Vagina (tissue), 2 donors: ENCODE measurements around the gene TTI1. TPM values are rescaled to one million over a fixed set of nuclear protein-coding genes. Genes with fewer than 3 reads are reported as not detected.

Experiments
- DNase-seq, 2 donors: peaks; one replicate each; pipeline ENCODE4 v3.0.0-alpha.2; 2017; ENCODE audit errors: extremely low spot score in 2 of 2
- H3K27ac ChIP-seq: fragments of 200-600 bp; sonication (generic); one replicate; pipeline ENCODE4 v1.5.1; 2019
- H3K27me3 ChIP-seq: fragments of 200-600 bp; sonication (generic); one replicate; pipeline ENCODE4 v1.5.1; 2019
- H3K36me3 ChIP-seq, 2 donors: fragments of 200-600 bp; sonication (generic); one replicate each; pipeline ENCODE4 v1.5.1; 2017 to 2019
- H3K4me1 ChIP-seq: fragments of 200-600 bp; sonication (generic); one replicate; pipeline ENCODE4 v1.5.1; 2019
- H3K4me3 ChIP-seq, 2 donors: fragments of 200-600 bp; sonication (generic); 1 replicate in 1 of 2; 2 replicates in 1 of 2; pipeline ENCODE4 v1.5.1; 2016 to 2019
- H3K9me3 ChIP-seq: fragments of 200-600 bp; sonication (generic); one replicate; pipeline ENCODE4 v1.5.1; 2019
- CTCF ChIP-seq, 3 experiments: fragments of 450-650 bp in 2 of 3; fragments of 200-600 bp in 1 of 3; sonication (generic) in 1 of 3; IDR thresholded peaks; one replicate each; pipeline ENCODE4 v1.5.1; 2017 to 2019; ENCODE audit warnings: antibody characterized with exemption in 3 of 3, mild to moderate bottlenecking in 2 of 3, moderate library complexity in 2 of 3
- POLR2A ChIP-seq, 2 donors: fragments of 450-650 bp; IDR thresholded peaks; one replicate each; pipeline ENCODE4 v1.6.1; 2017; ENCODE audit warnings: antibody characterized with exemption in 2 of 2, mild to moderate bottlenecking in 2 of 2, moderate library complexity in 2 of 2
- POLR2AphosphoS5 ChIP-seq, 2 donors: sonication (generic); formaldehyde crosslinking; IDR thresholded peaks; one replicate each; pipeline ENCODE4 v1.9.0; 2017; ENCODE audit warnings: antibody characterized with exemption in 2 of 2, mild to moderate bottlenecking in 2 of 2, low read depth in 1 of 2; ENCODE audit not compliant: insufficient read depth in 1 of 2
- intact Hi-C: fragments of 100-400 bp; cut with DNase I; formaldehyde crosslinking; loops from one replicate; pipeline ENCODE4 v1.15.1; 2023
- total RNA-seq: library from RNA; depleted of rRNA; stranded (reverse); fragments of >200 nt; gene quantifications from one replicate; pipeline ENCODE4 v1.2.3, GENCODE V29; 2016

TTI1 gene
- total RNA-seq, 1 donor from 2014 or later = 13.5 TPM

GRCh38 chr20:38076548-38076947, 43.3 kb upstream of the TTI1 start:
- peaks cover 32% of the 10 kb centered on the region for H3K4me1 ChIP-seq
- no peaks in the 10 kb centered on the region for H3K27me3 ChIP-seq
- TF ChIP-seq POLR2A (IDR thresholded peaks at IDR 0.05) (no peak), CTCF (IDR thresholded peaks at IDR 0.05) (no peak), POLR2AphosphoS5 (IDR thresholded peaks at IDR 0.05; ENCODE audit: insufficient read depth in 1 of 2, low read depth in 1 of 2) (no peak)
- H3K36me3 ChIP-seq = peaks cover 0 to 13% of the 10 kb centered on the region in 2 donors
- DNase-seq = no peak
- intact Hi-C loops = loop anchor here (5.0 kb wide), 1 partner anchor 36 kb away; no protein-coding TSS in a partner anchor
- H3K27ac ChIP-seq = no peak overlapping the region
- H3K4me3 ChIP-seq = no peak overlapping the region
- H3K9me3 ChIP-seq = no peaks in the 10 kb centered on the region

- Histone ChIP-seq H3K9me3 (no peaks in the 10 kb centered on the region), H3K27me3 (no peaks in the 10 kb centered on the region), H3K4me3 (no peak overlapping the region), H3K36me3 (peaks cover 0 to 18% of the 10 kb centered on the region in 2 donors), H3K4me1 (peaks cover 32% of the 10 kb centered on the region), H3K27ac (peak overlapping the region; percentile 53)
- intact Hi-C loops = loop anchor here (5.0 kb wide), 1 partner anchor 37 kb away; no protein-coding TSS in a partner anchor
- TF ChIP-seq POLR2AphosphoS5 (IDR thresholded peaks at IDR 0.05; ENCODE audit: insufficient read depth in 1 of 2, low read depth in 1 of 2) = no peak
- TF ChIP-seq CTCF (IDR thresholded peaks at IDR 0.05) = no peak
- no peak for TF ChIP-seq POLR2A (IDR thresholded peaks at IDR 0.05)
- no peak for DNase-seq
Observed at GRCh38 chr20:38075161-38075998, 42.1 kb upstream of the TTI1 start.

GRCh38 chr20:38073307-38074071, 40.2 kb upstream of the TTI1 start:
- Histone ChIP-seq H3K36me3 (peaks cover 0 to 20% of the 10 kb centered on the region in 2 donors), H3K27ac (peak overlapping the region; percentile 51), H3K4me1 (peaks cover 32% of the 10 kb centered on the region), H3K9me3 (no peaks in the 10 kb centered on the region), H3K4me3 (no peak overlapping the region), H3K27me3 (no peaks in the 10 kb centered on the region)
- TF ChIP-seq CTCF (IDR thresholded peaks at IDR 0.05) (peak; percentile 53 to 67 (median 58)), POLR2AphosphoS5 (IDR thresholded peaks at IDR 0.05; ENCODE audit: insufficient read depth in 1 of 2, low read depth in 1 of 2) (no peak)
- intact Hi-C loops = loop anchor here (5.0 kb wide), 1 partner anchor 94 kb away; the partner anchor contains the start of gene TGM2
- DNase-seq = no peak

- H3K4me1 ChIP-seq = peaks cover 32% of the 10 kb centered on the region
- H3K9me3 ChIP-seq = no peaks in the 10 kb centered on the region
- H3K36me3 ChIP-seq = peaks cover 0 to 25% of the 10 kb centered on the region in 2 donors
- H3K27me3 ChIP-seq = no peaks in the 10 kb centered on the region
- peak overlapping the region; percentile 51 for H3K27ac ChIP-seq
- no peak overlapping the region for H3K4me3 ChIP-seq
- DNase-seq = no peak
- TF ChIP-seq POLR2AphosphoS5 (IDR thresholded peaks at IDR 0.05; ENCODE audit: insufficient read depth in 1 of 2, low read depth in 1 of 2) (no peak), CTCF (IDR thresholded peaks at IDR 0.05) (no peak), POLR2A (IDR thresholded peaks at IDR 0.05) (no peak)
- intact Hi-C loops = loop anchor here (5.0 kb wide), 1 partner anchor 94 kb away; the partner anchor contains the start of gene TGM2
Observed at GRCh38 chr20:38072898-38073297, 39.6 kb upstream of the TTI1 start.
